Lower leg skin (tissue), 4 donors: ENCODE data around the gene PYDC1. TPM values are rescaled to one million over a fixed set of nuclear protein-coding genes. Genes with fewer than 3 reads are reported as not detected.

Experiments used
- DNase-seq, 2 donors: peaks; one replicate each; pipeline ENCODE4 v3.0.0-alpha.2; 2019; ENCODE audit warnings: low spot score in 2 of 2
- H3K4me3 ChIP-seq: fragments of 200-600 bp; sonication (generic); 2 replicates; pipeline ENCODE4 v1.5.1; 2017; ENCODE audit warnings: mild to moderate bottlenecking, low read depth; ENCODE audit not compliant: poor library complexity, severe bottlenecking
- POLR2A ChIP-seq, 2 donors: fragments of 450-650 bp; IDR thresholded peaks; one replicate each; pipeline ENCODE4 v1.6.1; 2016 to 2017; ENCODE audit warnings: antibody characterized with exemption in 2 of 2, mild to moderate bottlenecking in 1 of 2, moderate library complexity in 1 of 2
- WGBS, 2 donors: methylation state at CpG; one replicate each; pipeline ENCODE4 v1.1.5; 2018; 5-methylcytosine and 5-hydroxymethylcytosine counted together
- intact Hi-C: fragments of 100-400 bp; cut with DNase I; formaldehyde crosslinking; loops from one replicate; pipeline ENCODE4 v1.15.0; 2023; ENCODE audit warnings: low total_unique reads
- total RNA-seq, 4 donors: library from RNA; depleted of rRNA; stranded (reverse); fragments of >200 nt; gene quantifications; one replicate each; pipeline ENCODE4 v1.1.0, GENCODE V29; 2016
- TF ChIP-seq, protein P1 (sequence below), 3 donors: fragments of 450-650 bp; IDR thresholded peaks; one replicate each; pipeline ENCODE4 v1.5.1; 2016; ENCODE audit warnings: antibody characterized with exemption in 3 of 3, mild to moderate bottlenecking in 3 of 3, moderate library complexity in 2 of 3

The PYDC1 gene
- 10 to 100 TPM in 3 of 4 donors, 1 to 10 TPM in 1; 4.8 to 17.5 (median 12.9) TPM for total RNA-seq

DNA sequence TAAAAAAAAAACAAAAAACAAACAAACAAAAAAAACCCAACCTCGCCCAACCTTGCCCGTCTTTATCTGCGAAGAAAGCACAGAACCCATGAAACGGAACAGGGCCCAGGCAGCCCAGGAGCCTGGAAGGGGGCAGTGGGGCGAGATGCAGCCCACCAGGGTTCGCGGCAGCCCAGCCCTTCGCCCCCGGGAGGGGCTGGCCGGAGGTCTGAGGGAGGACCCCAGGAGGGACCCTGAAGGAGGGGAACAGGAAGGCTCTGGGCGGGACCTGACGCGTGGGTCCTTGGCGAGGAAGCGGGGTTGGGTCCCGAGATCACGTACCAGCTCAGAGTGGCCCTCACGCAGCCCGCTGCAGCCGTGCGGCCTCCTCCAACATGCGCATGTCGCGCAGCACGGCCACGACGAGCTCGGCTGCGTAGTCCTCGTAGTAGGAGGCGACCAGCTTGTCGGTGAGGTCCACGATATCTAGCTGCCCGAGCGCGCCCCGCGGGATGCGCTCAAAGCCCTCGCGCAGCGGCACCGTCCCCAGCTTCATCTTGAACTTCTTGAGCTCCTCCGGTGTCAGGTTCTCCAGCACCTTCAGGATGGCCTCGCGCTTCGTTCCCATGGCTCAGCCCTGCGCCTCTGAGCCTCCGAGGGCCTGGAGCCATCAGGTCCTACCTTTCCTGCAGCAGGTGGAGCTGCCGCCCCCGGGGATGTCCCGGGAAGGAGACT, at the start of gene PYDC1:
Gene PYDC1, minus strand, starts transcription at position 714 of the 714 bp plus-strand sequence. Its CDS starts 107 bp downstream, at position 607.
- DNase-seq = no peak
- intact Hi-C loops = no loop called here
- H3K4me3 ChIP-seq = no peak within 1 kb of the TSS
- 3 to 7% methylated on average over 30 to 50 of the region's 52 CpGs for WGBS, 2 donors
- TF ChIP-seq POLR2A (IDR thresholded peaks at IDR 0.05) = no peak
- TF ChIP-seq, protein P1, sequence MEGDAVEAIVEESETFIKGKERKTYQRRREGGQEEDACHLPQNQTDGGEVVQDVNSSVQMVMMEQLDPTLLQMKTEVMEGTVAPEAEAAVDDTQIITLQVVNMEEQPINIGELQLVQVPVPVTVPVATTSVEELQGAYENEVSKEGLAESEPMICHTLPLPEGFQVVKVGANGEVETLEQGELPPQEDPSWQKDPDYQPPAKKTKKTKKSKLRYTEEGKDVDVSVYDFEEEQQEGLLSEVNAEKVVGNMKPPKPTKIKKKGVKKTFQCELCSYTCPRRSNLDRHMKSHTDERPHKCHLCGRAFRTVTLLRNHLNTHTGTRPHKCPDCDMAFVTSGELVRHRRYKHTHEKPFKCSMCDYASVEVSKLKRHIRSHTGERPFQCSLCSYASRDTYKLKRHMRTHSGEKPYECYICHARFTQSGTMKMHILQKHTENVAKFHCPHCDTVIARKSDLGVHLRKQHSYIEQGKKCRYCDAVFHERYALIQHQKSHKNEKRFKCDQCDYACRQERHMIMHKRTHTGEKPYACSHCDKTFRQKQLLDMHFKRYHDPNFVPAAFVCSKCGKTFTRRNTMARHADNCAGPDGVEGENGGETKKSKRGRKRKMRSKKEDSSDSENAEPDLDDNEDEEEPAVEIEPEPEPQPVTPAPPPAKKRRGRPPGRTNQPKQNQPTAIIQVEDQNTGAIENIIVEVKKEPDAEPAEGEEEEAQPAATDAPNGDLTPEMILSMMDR (IDR thresholded peaks at IDR 0.05) = no peak

DNA sequence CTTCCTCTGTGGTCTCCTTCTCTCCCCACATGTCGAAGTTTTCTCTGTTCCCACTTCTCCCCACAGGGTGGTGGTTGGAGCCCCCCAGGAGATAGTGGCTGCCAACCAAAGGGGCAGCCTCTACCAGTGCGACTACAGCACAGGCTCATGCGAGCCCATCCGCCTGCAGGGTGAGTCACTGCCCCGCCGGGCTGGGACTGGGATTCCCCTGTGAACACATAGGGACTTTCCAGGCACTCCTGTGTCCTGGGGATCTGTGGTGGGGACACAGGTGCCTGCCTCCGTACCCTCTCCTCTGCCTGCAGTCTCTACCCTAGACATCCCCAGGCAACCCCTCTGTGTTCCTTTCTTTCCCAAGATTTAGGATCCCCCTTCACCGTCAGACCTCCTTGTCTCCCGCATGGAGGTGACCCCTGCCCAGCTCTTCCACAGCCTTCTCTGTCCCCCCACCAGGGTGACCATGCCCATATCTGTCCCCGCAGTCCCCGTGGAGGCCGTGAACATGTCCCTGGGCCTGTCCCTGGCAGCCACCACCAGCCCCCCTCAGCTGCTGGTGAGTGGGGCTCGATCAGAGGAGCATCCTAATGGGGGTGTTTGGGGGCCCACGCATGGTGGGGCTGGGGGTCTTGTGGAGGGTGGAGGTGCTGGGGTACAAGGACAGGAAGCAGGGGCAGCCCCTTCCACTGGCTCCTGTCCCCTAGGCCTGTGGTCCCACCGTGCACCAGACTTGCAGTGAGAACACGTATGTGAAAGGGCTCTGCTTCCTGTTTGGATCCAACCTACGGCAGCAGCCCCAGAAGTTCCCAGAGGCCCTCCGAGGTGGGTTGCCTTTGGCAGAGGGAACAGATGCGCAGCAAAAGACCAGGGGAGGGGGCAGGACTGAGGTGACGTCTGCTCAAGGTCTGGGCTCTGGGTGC, 48.7 kb upstream of the PYDC1 start:
- 37 to 48% methylated on average over 20 of the region's 20 CpGs for WGBS, 2 donors
- peak in 1 of 2 donors; percentile 82 for DNase-seq

DNA sequence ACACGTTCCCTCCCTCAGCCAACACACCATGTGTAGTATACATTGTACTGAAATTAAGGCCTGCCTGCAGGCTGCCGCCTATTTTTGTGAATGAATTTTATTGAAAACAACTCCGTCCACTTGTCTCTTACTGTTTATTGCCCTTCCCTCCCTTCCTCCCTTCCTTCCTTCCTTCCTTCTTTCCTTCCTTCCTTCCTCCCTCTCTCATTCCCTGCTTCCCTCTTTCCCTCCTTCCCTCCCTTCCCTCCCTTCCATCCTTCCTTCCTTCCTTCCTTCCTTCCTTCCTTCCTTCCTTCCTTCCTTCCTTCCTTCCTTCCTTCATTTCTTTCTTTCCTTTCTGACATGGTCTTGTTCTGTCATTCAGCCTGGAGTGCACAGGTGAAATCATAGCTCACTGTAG, 45.1 kb upstream of the PYDC1 start:
- intact Hi-C loops = no loop called here
- DNase-seq = no peak
- TF ChIP-seq, protein P1 (IDR thresholded peaks at IDR 0.05) = no peak
- no peak for TF ChIP-seq POLR2A (IDR thresholded peaks at IDR 0.05)
- WGBS, 2 donors = 77 to 83% methylated on average over 3 of the region's 3 CpGs
- H3K4me3 ChIP-seq = no peak overlapping the region

More for the DNA sequence above, 48.7 kb upstream of the PYDC1 start:
- TF ChIP-seq, protein P1 (IDR thresholded peaks at IDR 0.05) = no peak
- TF ChIP-seq POLR2A (IDR thresholded peaks at IDR 0.05) = no peak
- H3K4me3 ChIP-seq = no peak overlapping the region
- intact Hi-C loops = no loop called here

DNA sequence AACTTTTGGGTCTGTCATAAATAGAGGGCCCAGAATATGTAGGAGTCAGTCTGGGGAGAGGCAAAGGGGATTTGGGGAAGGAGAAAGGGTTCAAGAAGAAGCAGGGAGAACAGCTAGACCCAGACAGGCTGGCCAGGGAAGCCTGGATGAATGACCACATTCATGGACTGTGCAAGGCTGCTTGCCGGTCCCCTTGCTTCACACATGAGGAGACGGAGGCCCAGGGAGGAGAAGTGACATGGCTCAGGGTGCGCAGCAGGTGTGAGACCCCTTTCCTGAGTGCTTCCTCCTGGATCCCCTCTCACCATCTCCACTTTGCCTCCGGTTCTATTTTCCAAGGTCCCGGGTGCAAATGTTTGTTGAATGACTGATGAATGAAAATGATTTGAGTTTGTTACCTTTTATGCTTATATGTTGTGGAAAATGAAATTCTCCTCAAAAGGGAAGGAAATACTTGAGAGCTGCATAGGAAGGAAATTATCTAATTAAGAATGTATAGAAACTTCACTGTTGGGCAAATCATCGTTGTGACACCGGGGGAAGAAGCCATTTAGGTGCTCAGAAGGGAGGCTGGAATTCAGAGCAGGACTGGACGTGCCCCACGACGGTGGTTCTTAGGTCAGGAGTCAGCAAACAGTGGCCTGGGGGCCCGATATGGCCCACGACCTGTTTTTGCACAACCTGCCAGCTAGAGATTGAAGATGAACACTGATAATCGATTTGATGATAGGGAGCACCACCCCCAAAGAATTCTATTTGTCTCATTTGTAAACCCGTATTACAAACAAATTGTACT, 43.4 kb upstream of the PYDC1 start:
- no peak for TF ChIP-seq POLR2A (IDR thresholded peaks at IDR 0.05)
- TF ChIP-seq, protein P1 (IDR thresholded peaks at IDR 0.05) = no peak
- WGBS, 2 donors = 49 to 54% methylated on average over 14 of the region's 14 CpGs
- no peak overlapping the region for H3K4me3 ChIP-seq

DNA sequence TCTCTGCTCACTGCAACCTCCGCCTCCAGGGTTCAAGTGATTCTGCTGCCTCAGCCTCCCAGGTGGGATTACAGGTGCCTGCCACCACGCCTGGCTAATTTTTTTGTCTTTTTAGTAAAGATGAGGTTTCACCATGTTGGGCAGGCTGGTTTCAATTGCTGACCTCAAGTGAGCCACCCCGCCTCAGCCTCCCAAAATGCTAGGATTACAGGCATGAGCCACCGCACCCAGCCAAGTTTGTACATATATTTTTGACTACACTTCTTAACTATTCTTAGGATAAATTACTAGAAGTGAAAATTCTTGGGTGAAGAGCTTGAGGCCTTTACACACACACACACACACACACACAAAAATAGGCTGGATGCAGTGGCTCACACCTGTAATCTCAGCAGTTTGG, 41.4 kb upstream of the PYDC1 start:
- H3K4me3 ChIP-seq = no peak overlapping the region
- intact Hi-C loops = no loop called here
- no peak for TF ChIP-seq POLR2A (IDR thresholded peaks at IDR 0.05)
- TF ChIP-seq, protein P1 (IDR thresholded peaks at IDR 0.05) = no peak
- WGBS, 2 donors = 88% methylated on average over 4 of the region's 4 CpGs
- peak in 1 of 2 donors; percentile 65 for DNase-seq

More for the DNA sequence above, 43.4 kb upstream of the PYDC1 start:
- no peak for DNase-seq
- intact Hi-C loops = no loop called here
